Measurements from ENCODE around the gene CLASP1. TPM values are rescaled to one million over a fixed set of nuclear protein-coding genes. Genes with fewer than 3 reads are reported as not detected.

The CLASP1 gene
- total RNA-seq, 4 donors from 2014 or later, result 43.0 to 53.9 (median 51.3) TPM

DNA sequence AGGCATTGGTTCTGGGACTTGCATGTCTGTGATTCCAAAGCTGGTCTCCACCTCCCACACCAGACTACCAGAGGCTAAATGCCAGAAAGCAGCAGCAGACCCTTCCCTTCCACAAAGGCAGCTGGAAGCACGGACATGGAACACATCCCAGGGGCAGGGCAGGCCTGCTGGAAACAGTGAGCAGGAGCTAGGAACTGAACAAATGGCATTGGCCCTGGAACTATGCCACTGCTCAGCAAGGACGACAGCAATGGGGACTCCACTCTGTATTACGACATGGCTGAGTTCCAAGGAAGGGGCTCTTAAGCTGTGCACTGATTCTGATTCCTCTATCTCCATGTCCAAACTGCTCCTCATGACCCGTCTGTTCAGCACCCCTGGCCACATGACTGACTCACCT is 286.5 kb downstream of the CLASP1 start:
- 85 to 90% methylated on average over 2 to 4 of the region's 4 CpGs for WGBS, 2 donors (ENCODE audit: low coverage in 1 of 2)
- no peak overlapping the region for H3K4me3 ChIP-seq
- TF ChIP-seq EP300 (IDR thresholded peaks at IDR 0.05; ENCODE audit: low read depth) (no peak), POLR2AphosphoS5 (IDR thresholded peaks at IDR 0.05) (no peak), POLR2A (IDR thresholded peaks at IDR 0.05) (no peak)
- TF ChIP-seq, protein P1, sequence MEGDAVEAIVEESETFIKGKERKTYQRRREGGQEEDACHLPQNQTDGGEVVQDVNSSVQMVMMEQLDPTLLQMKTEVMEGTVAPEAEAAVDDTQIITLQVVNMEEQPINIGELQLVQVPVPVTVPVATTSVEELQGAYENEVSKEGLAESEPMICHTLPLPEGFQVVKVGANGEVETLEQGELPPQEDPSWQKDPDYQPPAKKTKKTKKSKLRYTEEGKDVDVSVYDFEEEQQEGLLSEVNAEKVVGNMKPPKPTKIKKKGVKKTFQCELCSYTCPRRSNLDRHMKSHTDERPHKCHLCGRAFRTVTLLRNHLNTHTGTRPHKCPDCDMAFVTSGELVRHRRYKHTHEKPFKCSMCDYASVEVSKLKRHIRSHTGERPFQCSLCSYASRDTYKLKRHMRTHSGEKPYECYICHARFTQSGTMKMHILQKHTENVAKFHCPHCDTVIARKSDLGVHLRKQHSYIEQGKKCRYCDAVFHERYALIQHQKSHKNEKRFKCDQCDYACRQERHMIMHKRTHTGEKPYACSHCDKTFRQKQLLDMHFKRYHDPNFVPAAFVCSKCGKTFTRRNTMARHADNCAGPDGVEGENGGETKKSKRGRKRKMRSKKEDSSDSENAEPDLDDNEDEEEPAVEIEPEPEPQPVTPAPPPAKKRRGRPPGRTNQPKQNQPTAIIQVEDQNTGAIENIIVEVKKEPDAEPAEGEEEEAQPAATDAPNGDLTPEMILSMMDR (IDR thresholded peaks at IDR 0.05), result no peak
- DNase-seq, result no peak
- in situ Hi-C loops (cut with MboI; ENCODE audit: low pct_ligation_motif_present in 1 of 4, low pct_unique_long_range_greater_than_20kb in 1 of 4, low sequenced_read_pairs in 3 of 4), result loop anchor here in 3 of 4 donors (25.0 kb wide), 2 partner anchors 275 to 675 kb away; no protein-coding TSS in a partner anchor
- intact Hi-C loops (cut with DNase I; ENCODE audit: low total_unique reads), result no loop called here
- peak overlapping the region in 3 of 4 donors; percentile 40 to 72 (median 56) for H3K27ac ChIP-seq
- no peaks in the 10 kb centered on the region for H3K27me3 ChIP-seq
- no peaks in the 10 kb centered on the region for H3K9me3 ChIP-seq
- peaks cover 0 to 4% (median 2%) of the 10 kb centered on the region in 4 donors for H3K36me3 ChIP-seq
- H3K4me1 ChIP-seq, result peaks cover 3 to 36% (median 12%) of the 10 kb centered on the region in 4 donors

DNA sequence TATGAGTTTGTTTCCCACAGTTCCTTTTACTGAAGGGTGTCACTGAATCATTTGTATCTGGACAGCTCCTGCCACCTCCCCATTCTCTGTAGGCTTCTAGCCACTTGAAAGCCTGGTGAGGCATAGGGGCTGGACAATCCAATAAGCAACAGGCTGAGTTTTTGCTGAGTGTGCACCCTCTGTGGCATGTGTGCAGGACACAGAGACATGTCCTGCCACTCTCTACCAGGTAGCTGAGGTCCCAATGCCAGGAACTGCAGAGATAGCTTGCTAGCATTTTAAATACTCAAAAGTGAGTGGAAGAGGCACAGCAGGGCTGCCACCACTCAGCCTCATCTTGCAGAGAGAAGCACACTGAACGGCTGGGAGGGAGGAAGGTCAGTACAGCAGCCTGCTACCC is 287.0 kb downstream of the CLASP1 start:
- H3K27ac ChIP-seq, result no peak overlapping the region
- no peak overlapping the region for H3K4me3 ChIP-seq
- H3K36me3 ChIP-seq, result peaks cover 0 to 4% (median 0%) of the 10 kb centered on the region in 4 donors
- in situ Hi-C loops (cut with MboI; ENCODE audit: low pct_ligation_motif_present in 1 of 4, low pct_unique_long_range_greater_than_20kb in 1 of 4, low sequenced_read_pairs in 3 of 4) (loop anchor here in 3 of 4 donors (25.0 kb wide), 2 partner anchors 275 to 675 kb away; no protein-coding TSS in a partner anchor), intact Hi-C loops (cut with DNase I; ENCODE audit: low total_unique reads) (no loop called here)
- TF ChIP-seq EP300 (IDR thresholded peaks at IDR 0.05; ENCODE audit: low read depth), result no peak
- TF ChIP-seq POLR2AphosphoS5 (IDR thresholded peaks at IDR 0.05), result no peak
- TF ChIP-seq, protein P1 (IDR thresholded peaks at IDR 0.05), result no peak
- TF ChIP-seq POLR2A (IDR thresholded peaks at IDR 0.05), result no peak
- H3K4me1 ChIP-seq, result peaks cover 3 to 36% (median 12%) of the 10 kb centered on the region in 4 donors
- DNase-seq, result no peak
- no peaks in the 10 kb centered on the region for H3K27me3 ChIP-seq
- 93% methylated on average over 1 of the region's 1 CpG; no CpG with 5 or more reads in 1 of the 2 donors for WGBS, 2 donors (ENCODE audit: low coverage in 1 of 2)
- no peaks in the 10 kb centered on the region for H3K9me3 ChIP-seq

DNA sequence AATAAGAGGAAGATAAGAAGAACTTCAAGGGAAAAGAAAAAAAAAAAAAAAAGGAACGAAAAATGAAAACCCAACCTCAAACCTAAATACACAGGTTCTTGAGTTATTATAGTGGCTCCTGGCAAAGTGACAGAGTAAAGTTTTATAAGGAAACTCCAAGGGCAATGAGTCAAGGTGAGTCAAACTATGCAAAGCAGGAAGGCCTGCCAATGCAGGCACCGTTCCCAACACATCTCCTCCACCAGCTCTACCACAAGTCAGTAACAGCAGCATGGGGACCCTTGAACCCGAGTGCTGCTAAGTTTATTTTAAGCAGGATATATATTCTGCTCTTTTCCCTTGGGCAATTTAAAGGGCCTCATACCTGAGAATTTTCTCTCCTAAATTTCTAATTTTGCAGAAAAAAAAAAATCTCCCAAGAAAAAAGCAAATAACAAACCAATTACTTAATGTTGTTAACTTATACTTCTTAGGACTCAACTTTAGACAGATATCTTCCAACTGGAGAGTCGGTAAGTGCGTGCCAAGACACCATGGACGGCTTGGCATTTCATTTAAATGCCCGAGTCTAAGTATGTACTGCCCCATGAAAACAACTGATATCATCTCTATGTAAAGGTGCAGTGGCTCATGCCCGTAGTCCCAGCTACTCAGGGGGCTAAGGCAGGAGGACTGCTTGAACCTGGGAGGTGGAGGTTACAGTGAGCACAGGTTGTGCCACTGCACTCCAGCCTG is 288.5 kb downstream of the CLASP1 start:
- peaks cover 0 to 4% (median 0%) of the 10 kb centered on the region in 4 donors for H3K36me3 ChIP-seq
- no peak overlapping the region for H3K27ac ChIP-seq
- H3K4me3 ChIP-seq, result no peak overlapping the region
- WGBS, 2 donors (ENCODE audit: low coverage in 1 of 2), result 72 to 93% methylated on average over 4 to 8 of the region's 8 CpGs
- no peaks in the 10 kb centered on the region for H3K27me3 ChIP-seq
- DNase-seq, result peak; percentile 49
- no peaks in the 10 kb centered on the region for H3K9me3 ChIP-seq
- TF ChIP-seq, protein P1 (IDR thresholded peaks at IDR 0.05), result no peak
- TF ChIP-seq EP300 (IDR thresholded peaks at IDR 0.05; ENCODE audit: low read depth) (no peak), POLR2A (IDR thresholded peaks at IDR 0.05) (no peak), POLR2AphosphoS5 (IDR thresholded peaks at IDR 0.05) (no peak)
- intact Hi-C loops (cut with DNase I; ENCODE audit: low total_unique reads) (no loop called here), in situ Hi-C loops (cut with MboI; ENCODE audit: low pct_ligation_motif_present in 1 of 4, low pct_unique_long_range_greater_than_20kb in 1 of 4, low sequenced_read_pairs in 3 of 4) (loop anchor here in 3 of 4 donors (25.0 kb wide), 2 partner anchors 273 to 673 kb away; no protein-coding TSS in a partner anchor)
- H3K4me1 ChIP-seq, result peaks cover 3 to 38% (median 14%) of the 10 kb centered on the region in 4 donors

DNA sequence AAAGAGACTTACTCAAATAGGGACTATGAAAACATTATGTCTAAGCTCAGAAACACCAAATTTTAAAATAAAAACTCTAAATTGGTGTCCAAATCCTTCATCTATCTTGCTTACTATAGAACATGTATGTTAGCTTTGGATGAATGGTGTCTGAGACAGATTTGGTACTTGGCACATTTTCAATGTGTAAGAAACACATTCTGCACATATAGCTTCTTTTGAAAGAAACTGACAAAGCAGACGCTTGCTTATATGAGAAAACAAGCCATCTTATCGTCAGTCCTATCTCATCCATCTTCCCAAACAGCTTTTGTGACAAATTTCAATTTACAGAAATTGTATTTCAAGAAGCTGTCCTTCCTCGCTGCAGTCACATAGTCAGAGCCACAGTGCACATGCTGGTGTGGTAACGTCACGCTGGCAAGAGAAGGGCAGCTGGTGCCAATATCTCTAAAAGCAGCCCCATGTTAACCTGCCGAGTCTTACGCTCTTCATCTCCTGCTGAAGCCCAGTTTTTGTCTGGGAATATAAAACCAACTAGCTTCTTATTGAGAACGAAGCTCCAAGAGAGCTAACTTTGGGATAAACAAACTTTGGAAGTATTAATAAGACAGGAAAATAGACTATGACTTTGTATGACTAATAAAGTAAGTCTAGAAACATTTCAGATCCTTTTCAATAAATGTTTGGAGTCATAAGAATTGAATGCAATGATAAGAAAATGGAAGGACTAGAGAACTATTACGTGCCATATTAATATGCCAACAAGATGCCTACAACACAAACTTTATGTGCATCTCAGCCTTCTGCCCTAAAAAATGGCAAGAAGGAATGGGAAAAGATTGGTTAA is 289.3 kb downstream of the CLASP1 start:
- WGBS, 2 donors (ENCODE audit: low coverage in 1 of 2), result 94 to 95% methylated on average over 9 of the region's 9 CpGs
- Histone ChIP-seq H3K9me3 (no peaks in the 10 kb centered on the region), H3K27me3 (no peaks in the 10 kb centered on the region), H3K27ac (no peak overlapping the region), H3K36me3 (peaks cover 0 to 4% (median 0%) of the 10 kb centered on the region in 4 donors), H3K4me1 (peaks cover 3 to 44% (median 18%) of the 10 kb centered on the region in 4 donors), H3K4me3 (no peak overlapping the region)
- intact Hi-C loops (cut with DNase I; ENCODE audit: low total_unique reads), result no loop called here
- in situ Hi-C loops (cut with MboI; ENCODE audit: low pct_ligation_motif_present in 1 of 4, low pct_unique_long_range_greater_than_20kb in 1 of 4, low sequenced_read_pairs in 3 of 4), result loop anchor here (10.0 to 25.0 kb wide), 3 partner anchors 265 to 673 kb away; no protein-coding TSS in a partner anchor
- TF ChIP-seq POLR2AphosphoS5 (IDR thresholded peaks at IDR 0.05) (no peak), POLR2A (IDR thresholded peaks at IDR 0.05) (no peak), EP300 (IDR thresholded peaks at IDR 0.05; ENCODE audit: low read depth) (no peak)
- TF ChIP-seq, protein P1 (IDR thresholded peaks at IDR 0.05), result no peak
- no peak for DNase-seq
